Measurements from ENCODE around the gene KCNJ6.

Gene KCNJ6

GRCh38 chr21:37871121-37871862 lies 45.0 kb downstream of the KCNJ6 start:
- ChIA-PET POLR2A (no interaction called here), CTCF (interaction anchor here (0.7 to 1.3 kb wide), 2 partner anchors 10 to 82 kb away, joined by 3 read pairs; no protein-coding TSS in a partner anchor)
- no peak for DNase-seq (ENCODE audit: extremely low spot score)
- no peak for TF ChIP-seq CTCF (IDR thresholded peaks at IDR 0.05; ENCODE audit: control extremely low read depth, extremely low read depth, low read depth, missing control alignments)

GRCh38 chr21:37870221-37870620 lies 46.0 kb downstream of the KCNJ6 start:
- ChIA-PET POLR2A (no interaction called here), CTCF (interaction anchor here (1.3 to 2.9 kb wide), 2 partner anchors 8 to 83 kb away, joined by 3 to 11 read pairs; no protein-coding TSS in a partner anchor)
- no peak for DNase-seq (ENCODE audit: extremely low spot score)
- TF ChIP-seq CTCF (IDR thresholded peaks at IDR 0.05; ENCODE audit: control extremely low read depth, extremely low read depth, low read depth, missing control alignments), result no peak

- no peak for DNase-seq (ENCODE audit: extremely low spot score)
- POLR2A ChIA-PET, result no interaction called here
- CTCF ChIA-PET, result interaction anchor here (1.3 to 2.9 kb wide), 3 partner anchors 9 to 83 kb away, joined by 3 to 11 read pairs (median 5); no protein-coding TSS in a partner anchor
- no peak for TF ChIP-seq CTCF (IDR thresholded peaks at IDR 0.05; ENCODE audit: control extremely low read depth, extremely low read depth, low read depth, missing control alignments)
Measured at GRCh38 chr21:37869661-37870060, 46.6 kb downstream of the KCNJ6 start.

GRCh38 chr21:37868446-37869295 lies 47.6 kb downstream of the KCNJ6 start:
- ChIA-PET POLR2A (no interaction called here), CTCF (interaction anchor here (1.9 to 2.9 kb wide), 2 partner anchors 10 to 11 kb away, joined by 5 to 11 read pairs; no protein-coding TSS in a partner anchor)
- DNase-seq (ENCODE audit: extremely low spot score), result no peak
- no peak for TF ChIP-seq CTCF (IDR thresholded peaks at IDR 0.05; ENCODE audit: control extremely low read depth, extremely low read depth, low read depth, missing control alignments)

GRCh38 chr21:37866027-37866426 lies 50.2 kb downstream of the KCNJ6 start:
- no peak for TF ChIP-seq CTCF (IDR thresholded peaks at IDR 0.05; ENCODE audit: control extremely low read depth, extremely low read depth, low read depth, missing control alignments)
- ChIA-PET POLR2A (no interaction called here), CTCF (no interaction called here)
- no peak for DNase-seq (ENCODE audit: extremely low spot score)

- no peak for TF ChIP-seq CTCF (IDR thresholded peaks at IDR 0.05; ENCODE audit: control extremely low read depth, extremely low read depth, low read depth, missing control alignments)
- CTCF ChIA-PET, result interaction anchor here (1.0 to 1.6 kb wide), 3 partner anchors 12 to 153 kb away, joined by 3 to 4 read pairs (median 3); no protein-coding TSS in a partner anchor
- no peak for DNase-seq (ENCODE audit: extremely low spot score)
- POLR2A ChIA-PET, result no interaction called here
Measured at GRCh38 chr21:37865156-37865555, 51.1 kb downstream of the KCNJ6 start.
